22Rv1 (cell line): ENCODE data around the gene CUL7.

Source experiments
- ZFX ChIP-seq: fragments of 450-650 bp; IDR thresholded peaks from 2 replicates; pipeline ENCODE4 v1.6.1; 2017; ENCODE audit warnings: antibody characterized with exemption, borderline replicate concordance
- TF ChIP-seq, protein P1 (sequence below): fragments of 450-650 bp; IDR thresholded peaks from 2 replicates; pipeline ENCODE4 v1.5.1; 2017; ENCODE audit warnings: mild to moderate bottlenecking

DNA sequence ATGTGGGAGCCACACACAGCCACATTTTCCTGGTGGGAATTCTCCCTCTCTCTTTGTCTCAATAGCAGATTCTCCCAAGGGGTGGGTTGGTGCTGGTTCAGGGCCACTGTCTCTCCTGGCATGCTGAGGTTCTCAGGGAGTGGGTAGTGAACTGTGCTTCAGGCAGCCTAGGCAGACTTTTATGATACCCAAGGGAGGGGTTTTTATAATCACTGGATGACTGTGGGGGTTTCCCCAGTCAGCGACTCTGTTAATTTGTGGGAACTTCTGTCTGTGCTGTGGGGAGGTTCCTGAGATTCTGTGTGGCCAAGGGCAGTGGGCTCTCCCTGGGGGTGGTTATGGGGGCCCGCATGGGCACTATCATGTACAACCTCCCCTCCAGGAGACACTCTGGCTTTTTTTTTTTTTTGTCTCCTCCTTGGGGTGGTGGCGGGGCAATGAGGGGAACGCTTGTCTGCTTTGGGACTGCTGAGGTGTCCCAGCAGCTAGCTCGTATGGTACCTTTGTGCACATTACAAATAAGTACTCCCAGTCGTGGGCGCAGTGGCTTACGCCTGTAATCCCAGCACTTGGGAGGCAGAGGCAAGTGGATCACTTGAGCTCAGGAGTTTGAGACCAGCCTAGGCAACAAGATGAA, 32.5 kb upstream of the CUL7 start:
- TF ChIP-seq, protein P1, sequence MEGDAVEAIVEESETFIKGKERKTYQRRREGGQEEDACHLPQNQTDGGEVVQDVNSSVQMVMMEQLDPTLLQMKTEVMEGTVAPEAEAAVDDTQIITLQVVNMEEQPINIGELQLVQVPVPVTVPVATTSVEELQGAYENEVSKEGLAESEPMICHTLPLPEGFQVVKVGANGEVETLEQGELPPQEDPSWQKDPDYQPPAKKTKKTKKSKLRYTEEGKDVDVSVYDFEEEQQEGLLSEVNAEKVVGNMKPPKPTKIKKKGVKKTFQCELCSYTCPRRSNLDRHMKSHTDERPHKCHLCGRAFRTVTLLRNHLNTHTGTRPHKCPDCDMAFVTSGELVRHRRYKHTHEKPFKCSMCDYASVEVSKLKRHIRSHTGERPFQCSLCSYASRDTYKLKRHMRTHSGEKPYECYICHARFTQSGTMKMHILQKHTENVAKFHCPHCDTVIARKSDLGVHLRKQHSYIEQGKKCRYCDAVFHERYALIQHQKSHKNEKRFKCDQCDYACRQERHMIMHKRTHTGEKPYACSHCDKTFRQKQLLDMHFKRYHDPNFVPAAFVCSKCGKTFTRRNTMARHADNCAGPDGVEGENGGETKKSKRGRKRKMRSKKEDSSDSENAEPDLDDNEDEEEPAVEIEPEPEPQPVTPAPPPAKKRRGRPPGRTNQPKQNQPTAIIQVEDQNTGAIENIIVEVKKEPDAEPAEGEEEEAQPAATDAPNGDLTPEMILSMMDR = no peak
- TF ChIP-seq ZFX = no peak
